Measurements from ENCODE around the gene PLIN1. TPM values are rescaled to one million over a fixed set of nuclear protein-coding genes. Genes with fewer than 3 reads are reported as not detected.

PLIN1 gene
- total and polyA plus RNA-seq, 7 donors: 0.79 to 8.3 (median 4.4) TPM

- H3K9me3 ChIP-seq: no peaks in the 10 kb centered on the region
- H3K27ac ChIP-seq: no peak overlapping the region
- H3K36me3 ChIP-seq (ENCODE audit: insufficient read depth in 1 of 2, low read depth in 1 of 2): peaks cover 0 to 3% of the 10 kb centered on the region in 2 donors
- no peak overlapping the region for H3K4me3 ChIP-seq
- no peak for ATAC-seq
- WGBS, 3 donors: 96 to 98% (median 97%) methylated on average over 18 of the region's 18 CpGs
- no peak for TF ChIP-seq CTCF (IDR thresholded peaks at IDR 0.05)
- intact Hi-C loops (cut with DNase I): no loop called here
- no peaks in the 10 kb centered on the region for H3K27me3 ChIP-seq (ENCODE audit: insufficient read depth in 3 of 3, low read length in 2 of 3)
- no peaks in the 10 kb centered on the region for H3K4me1 ChIP-seq
- no peak for DNase-seq
Observed at GRCh38 chr15:89632563-89633430, 46.4 kb downstream of the PLIN1 start.

GRCh38 chr15:89631902-89632264 is 47.3 kb downstream of the PLIN1 start:
- no peak for TF ChIP-seq CTCF (IDR thresholded peaks at IDR 0.05)
- H3K27me3 ChIP-seq (ENCODE audit: insufficient read depth in 3 of 3, low read length in 2 of 3): no peaks in the 10 kb centered on the region
- no peak for ATAC-seq
- intact Hi-C loops (cut with DNase I): no loop called here
- H3K4me3 ChIP-seq: no peak overlapping the region
- no peak for DNase-seq
- WGBS, 3 donors: 84 to 92% (median 84%) methylated on average over 10 of the region's 10 CpGs
- no peaks in the 10 kb centered on the region for H3K4me1 ChIP-seq
- no peak overlapping the region for H3K27ac ChIP-seq
- peaks cover 0 to 3% of the 10 kb centered on the region in 2 donors for H3K36me3 ChIP-seq (ENCODE audit: insufficient read depth in 1 of 2, low read depth in 1 of 2)
- H3K9me3 ChIP-seq: no peaks in the 10 kb centered on the region

GRCh38 chr15:89630974-89631901 is 47.9 kb downstream of the PLIN1 start:
- Histone ChIP-seq H3K9me3 (no peaks in the 10 kb centered on the region), H3K4me1 (no peaks in the 10 kb centered on the region), H3K4me3 (no peak overlapping the region), H3K36me3 (ENCODE audit: insufficient read depth in 1 of 2, low read depth in 1 of 2) (peaks cover 0 to 3% of the 10 kb centered on the region in 2 donors), H3K27ac (no peak overlapping the region), H3K27me3 (ENCODE audit: insufficient read depth in 3 of 3, low read length in 2 of 3) (no peaks in the 10 kb centered on the region)
- 91 to 93% (median 91%) methylated on average over 30 of the region's 30 CpGs for WGBS, 3 donors
- intact Hi-C loops (cut with DNase I): no loop called here
- no peak for TF ChIP-seq CTCF (IDR thresholded peaks at IDR 0.05)
- peak in 1 of 2 donors; percentile 35 for DNase-seq
- ATAC-seq: no peak

- no peaks in the 10 kb centered on the region for H3K9me3 ChIP-seq
- ATAC-seq (no peak), DNase-seq (no peak)
- H3K36me3 ChIP-seq (ENCODE audit: insufficient read depth in 1 of 2, low read depth in 1 of 2): peaks cover 0 to 3% of the 10 kb centered on the region in 2 donors
- no peak for TF ChIP-seq CTCF (IDR thresholded peaks at IDR 0.05)
- H3K27ac ChIP-seq: no peak overlapping the region
- no peak overlapping the region for H3K4me3 ChIP-seq
- 92 to 94% (median 92%) methylated on average over 14 of the region's 14 CpGs for whole genome bisulfite sequencing, 3 donors
- H3K4me1 ChIP-seq: no peaks in the 10 kb centered on the region
- no peaks in the 10 kb centered on the region for H3K27me3 ChIP-seq (ENCODE audit: insufficient read depth in 3 of 3, low read length in 2 of 3)
- intact Hi-C loops (cut with DNase I): no loop called here
Observed at GRCh38 chr15:89630260-89630659, 48.9 kb downstream of the PLIN1 start.

All from psoas muscle (tissue), 8 donors.